Kidney epithelial cell (primary cell): Measurements from ENCODE around the gene MT3. TPM values are rescaled to one million over a fixed set of nuclear protein-coding genes. Genes with fewer than 3 reads are reported as not detected.
"Not testable (repeated sequence)": the region's sequence is repeated elsewhere in the genome, so short reads cannot be mapped to it uniquely, and the experiment has no call there.

ENCODE experiments used
- DNase-seq: peaks from one replicate; pipeline ENCODE4 v3.0.0-alpha.2; 2010; ENCODE audit warnings: low read depth
- H3K27me3 ChIP-seq: 2 replicates; pipeline ENCODE4 v1.6.0; 2011; ENCODE audit warnings: low read length; ENCODE audit not compliant: control insufficient read depth, insufficient read depth
- H3K36me3 ChIP-seq: 2 replicates; pipeline ENCODE4 v1.5.1; 2011; ENCODE audit warnings: low read length; ENCODE audit not compliant: control insufficient read depth, insufficient read depth
- H3K4me3 ChIP-seq: 2 replicates; pipeline ENCODE4 v1.5.1; 2011; ENCODE audit warnings: low read depth, mild to moderate bottlenecking, control low read depth, low read length
- total RNA-seq: library from RNA; depleted of rRNA; stranded (reverse); fragments of >200 nt; gene quantifications from 2 replicates; pipeline ENCODE4 v1.2.3, GENCODE V29; 2015
- TF ChIP-seq, protein P1 (sequence below): IDR thresholded peaks from 2 replicates; pipeline ENCODE4 v1.5.1; 2011; ENCODE audit warnings: mild to moderate bottlenecking, moderate library complexity, low read length, control low read depth, inconsistent platforms; ENCODE audit not compliant: insufficient read depth, poor library complexity, severe bottlenecking

MT3 gene
- total RNA-seq, 1 donor from 2014 or later = not detected

DNA sequence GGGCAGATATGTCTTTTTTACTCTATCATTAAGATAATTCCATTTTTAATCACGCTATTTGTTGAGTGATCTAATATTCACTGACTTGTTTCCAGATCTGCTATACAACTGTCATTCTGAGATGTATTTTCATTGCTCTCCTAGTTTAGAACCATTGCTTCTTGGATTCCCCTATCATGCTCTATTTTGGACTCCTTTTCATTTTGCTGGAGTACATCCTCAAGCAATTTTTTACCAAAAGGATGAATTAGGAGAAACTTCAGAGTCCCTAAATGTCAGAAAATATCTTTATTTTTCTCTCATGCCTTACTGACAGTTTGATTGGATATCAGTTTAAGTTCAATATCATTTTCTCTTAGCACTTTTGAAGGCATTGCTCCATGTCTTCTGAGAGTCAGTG is 14.7 kb upstream of the MT3 start:
- H3K36me3 ChIP-seq = no peaks in the 10 kb centered on the region
- no peak for DNase-seq
- H3K4me3 ChIP-seq = no peak overlapping the region
- peaks cover 2% of the 10 kb centered on the region for H3K27me3 ChIP-seq
- TF ChIP-seq, protein P1, sequence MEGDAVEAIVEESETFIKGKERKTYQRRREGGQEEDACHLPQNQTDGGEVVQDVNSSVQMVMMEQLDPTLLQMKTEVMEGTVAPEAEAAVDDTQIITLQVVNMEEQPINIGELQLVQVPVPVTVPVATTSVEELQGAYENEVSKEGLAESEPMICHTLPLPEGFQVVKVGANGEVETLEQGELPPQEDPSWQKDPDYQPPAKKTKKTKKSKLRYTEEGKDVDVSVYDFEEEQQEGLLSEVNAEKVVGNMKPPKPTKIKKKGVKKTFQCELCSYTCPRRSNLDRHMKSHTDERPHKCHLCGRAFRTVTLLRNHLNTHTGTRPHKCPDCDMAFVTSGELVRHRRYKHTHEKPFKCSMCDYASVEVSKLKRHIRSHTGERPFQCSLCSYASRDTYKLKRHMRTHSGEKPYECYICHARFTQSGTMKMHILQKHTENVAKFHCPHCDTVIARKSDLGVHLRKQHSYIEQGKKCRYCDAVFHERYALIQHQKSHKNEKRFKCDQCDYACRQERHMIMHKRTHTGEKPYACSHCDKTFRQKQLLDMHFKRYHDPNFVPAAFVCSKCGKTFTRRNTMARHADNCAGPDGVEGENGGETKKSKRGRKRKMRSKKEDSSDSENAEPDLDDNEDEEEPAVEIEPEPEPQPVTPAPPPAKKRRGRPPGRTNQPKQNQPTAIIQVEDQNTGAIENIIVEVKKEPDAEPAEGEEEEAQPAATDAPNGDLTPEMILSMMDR = no peak

DNA sequence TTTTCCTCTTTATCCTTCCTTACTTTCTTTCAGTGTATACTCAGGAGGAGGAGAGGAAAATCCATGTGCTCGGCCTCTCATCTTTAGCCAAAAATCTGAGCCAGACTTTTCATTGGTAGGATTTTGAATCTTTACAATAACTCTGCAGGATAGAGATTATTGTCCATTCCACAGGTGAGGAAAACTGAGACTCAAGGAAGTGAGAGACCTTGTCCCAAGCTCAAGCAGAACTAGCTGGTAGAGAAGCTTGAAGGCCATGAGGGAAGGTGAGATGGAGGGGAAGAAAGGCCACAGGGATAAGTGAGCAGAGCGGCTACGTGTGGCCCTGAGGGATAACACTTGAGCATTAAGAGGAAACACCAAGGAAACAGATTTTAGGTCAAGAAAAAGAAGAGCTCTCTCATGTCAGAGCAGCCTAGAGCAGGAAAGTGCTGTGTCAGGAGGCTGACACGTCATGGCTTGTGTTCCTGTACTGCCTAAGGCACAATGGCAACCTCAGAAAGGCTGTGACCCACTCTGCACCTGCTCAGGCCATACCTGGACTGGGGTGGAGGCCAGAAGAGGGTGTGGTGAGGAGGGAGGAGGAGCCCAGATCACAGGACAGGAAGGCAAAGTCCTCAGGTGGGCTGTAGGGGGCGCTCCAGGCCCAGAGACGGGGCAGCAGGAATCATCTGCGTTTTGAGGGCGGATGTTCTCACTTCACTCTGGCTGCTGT is 12.6 kb upstream of the MT3 start:
- Histone ChIP-seq H3K4me3 (no peak overlapping the region), H3K36me3 (no peaks in the 10 kb centered on the region), H3K27me3 (no peaks in the 10 kb centered on the region)
- DNase-seq = no peak
- TF ChIP-seq, protein P1 = peak; percentile 72

DNA sequence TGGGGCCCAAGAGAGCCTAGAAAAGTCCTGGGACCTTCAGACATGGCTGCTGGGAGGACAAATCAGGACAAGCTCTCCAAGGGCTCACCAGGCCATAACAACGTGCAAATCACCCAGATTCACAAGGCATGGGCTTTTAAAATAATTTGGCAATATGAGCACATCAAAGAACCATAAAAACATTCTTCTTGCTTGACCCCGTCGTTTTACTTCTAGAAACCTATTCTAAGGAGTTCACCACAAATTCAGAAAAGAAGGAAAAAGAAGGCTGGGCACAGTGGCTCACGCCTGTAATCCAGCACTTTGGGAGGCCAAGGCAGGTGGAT is 12.1 kb upstream of the MT3 start:
- Histone ChIP-seq H3K36me3 (no peaks in the 10 kb centered on the region), H3K4me3 (no peak overlapping the region), H3K27me3 (no peaks in the 10 kb centered on the region)
- DNase-seq = no peak
- TF ChIP-seq, protein P1 = no peak

DNA sequence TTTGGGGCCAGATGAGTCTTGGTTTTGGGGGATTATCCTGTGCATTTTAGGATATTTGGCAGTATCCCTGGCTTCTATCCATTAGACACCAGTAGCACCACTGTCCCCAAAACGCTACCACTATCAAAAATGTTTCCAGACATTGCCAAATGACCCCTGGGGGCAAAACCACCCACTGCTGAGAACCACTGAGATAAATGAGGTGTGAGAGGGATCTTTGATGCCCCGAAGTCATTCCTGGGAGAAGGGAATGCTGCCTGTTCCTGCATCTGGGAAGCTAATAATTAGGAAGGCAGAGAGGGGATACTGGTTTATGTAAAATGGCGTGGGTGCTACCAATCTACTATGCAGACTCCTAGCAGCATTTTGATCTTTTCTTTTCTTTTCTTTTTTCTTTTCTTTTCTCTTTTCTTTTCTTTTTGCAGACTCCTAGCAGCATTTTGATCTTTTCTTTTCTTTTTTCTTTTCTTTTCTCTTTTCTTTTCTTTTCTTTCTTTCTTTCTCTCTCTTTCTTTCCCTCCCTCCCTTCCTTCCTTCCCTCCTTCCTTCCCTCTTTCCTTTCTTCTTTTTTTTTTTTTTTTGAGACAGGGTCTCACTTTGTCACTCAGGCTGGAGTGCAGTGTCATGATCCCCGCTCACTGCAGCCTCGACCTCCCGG is 8.8 kb upstream of the MT3 start:
- H3K27me3 ChIP-seq = no peaks in the 10 kb centered on the region
- TF ChIP-seq, protein P1 = no peak
- H3K4me3 ChIP-seq = no peak overlapping the region
- no peaks in the 10 kb centered on the region for H3K36me3 ChIP-seq
- DNase-seq = no peak

DNA sequence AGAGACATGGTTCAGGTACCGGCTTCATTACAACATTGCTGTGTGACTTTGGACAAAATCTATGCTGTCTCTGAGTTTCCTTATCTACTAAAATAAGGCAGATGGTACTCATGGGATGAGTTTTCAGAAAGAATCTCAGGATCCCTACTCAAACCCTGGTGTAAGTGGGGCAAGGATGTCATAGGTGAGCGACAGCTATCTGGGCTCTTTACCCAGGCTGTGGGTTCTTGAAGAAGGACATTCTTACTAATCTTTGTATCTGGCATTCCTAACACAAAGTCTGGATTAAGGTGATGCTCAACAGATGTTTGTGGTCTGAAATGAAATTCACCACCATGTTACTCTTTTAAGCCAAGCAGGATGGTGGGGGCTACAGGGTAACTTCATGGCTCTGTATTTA is 6.4 kb upstream of the MT3 start:
- H3K27me3 ChIP-seq, H3K36me3 ChIP-seq, DNase-seq, H3K4me3 ChIP-seq: not testable (repeated sequence)

DNA sequence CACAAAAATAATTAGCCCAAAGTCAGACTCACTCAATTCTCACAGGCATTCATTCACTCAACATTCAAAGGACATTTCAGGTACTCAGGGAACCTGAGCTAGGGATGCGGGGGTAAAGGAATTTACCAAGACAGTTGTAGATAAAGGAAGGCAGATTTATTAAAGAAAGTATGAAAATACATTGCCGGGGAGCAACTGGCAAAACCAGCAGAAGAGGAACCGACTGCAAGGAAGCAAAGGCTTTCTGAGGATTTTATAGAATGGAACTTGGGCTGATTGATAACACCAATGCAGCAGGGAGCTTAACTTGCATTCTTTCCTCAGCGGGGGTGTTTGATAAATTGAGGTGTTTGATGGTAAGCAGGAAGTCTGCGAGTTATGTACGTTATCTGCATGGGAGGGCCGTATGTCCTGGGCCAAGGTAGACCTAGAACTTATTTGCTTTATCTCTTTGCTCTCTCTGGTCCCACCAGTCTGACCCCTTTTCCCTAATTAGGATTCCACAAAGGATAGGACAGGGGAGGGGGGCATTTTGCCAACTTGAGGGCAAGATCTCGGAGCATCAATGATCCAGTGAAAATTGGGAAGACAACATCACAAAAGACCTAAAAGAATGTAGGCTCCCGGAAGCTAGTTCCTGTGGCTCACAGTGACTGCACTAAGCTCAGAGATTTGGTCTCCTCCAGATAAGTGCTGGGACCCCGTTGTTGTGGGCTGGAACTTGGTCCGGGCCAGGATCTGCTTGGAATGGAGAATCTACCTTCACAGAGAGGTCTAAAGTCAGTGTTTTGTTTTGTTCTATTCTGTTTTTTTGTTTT is 5.8 kb upstream of the MT3 start:
- Histone ChIP-seq H3K36me3 (no peaks in the 10 kb centered on the region), H3K4me3 (no peak overlapping the region), H3K27me3 (no peaks in the 10 kb centered on the region)
- DNase-seq = no peak
- TF ChIP-seq, protein P1 = no peak
